ENCODE data around the gene MYO16. TPM values are rescaled to one million over a fixed set of nuclear protein-coding genes. Genes with fewer than 3 reads are reported as not detected.

The MYO16 gene
- total and polyA plus RNA-seq, 8 donors = 1.1 to 2.5 (median 1.7) TPM

DNA sequence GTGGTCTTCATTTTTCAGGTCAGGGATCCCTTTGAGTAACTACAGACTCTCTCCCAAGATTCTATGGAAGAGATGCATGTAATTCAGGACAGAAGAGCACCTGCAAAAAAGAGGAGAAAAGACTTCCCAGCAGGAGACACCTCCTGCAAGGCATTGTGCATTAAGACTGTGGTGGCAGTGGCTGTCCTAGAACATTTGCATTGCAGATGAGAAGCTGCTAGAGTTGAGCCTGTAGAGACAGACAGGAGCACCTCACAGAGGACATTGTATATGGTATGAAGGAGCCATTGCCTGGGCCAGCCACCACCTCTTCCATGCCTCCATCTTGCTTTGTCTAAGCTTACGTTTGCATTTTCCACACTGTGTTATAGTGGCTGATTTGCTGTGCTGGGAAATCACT is 11.2 kb upstream of the MYO16 start:
- ATAC-seq = no peak
- intact Hi-C loops (cut with DNase I) = no loop called here
- no peak overlapping the region for H3K27ac ChIP-seq
- no peak for TF ChIP-seq CTCF (IDR thresholded peaks at IDR 0.05)
- H3K9me3 ChIP-seq = no peaks in the 10 kb centered on the region
- no peaks in the 10 kb centered on the region for H3K36me3 ChIP-seq
- no peaks in the 10 kb centered on the region for H3K27me3 ChIP-seq
- H3K4me3 ChIP-seq = no peak overlapping the region
- no peaks in the 10 kb centered on the region for H3K4me1 ChIP-seq
- DNase-seq = no peak

GRCh38 chr13:108621462-108621861 is 7.9 kb upstream of the MYO16 start:
- Histone ChIP-seq H3K36me3 (no peaks in the 10 kb centered on the region), H3K4me1 (no peaks in the 10 kb centered on the region), H3K27ac (no peak overlapping the region), H3K4me3 (no peak overlapping the region), H3K27me3 (no peaks in the 10 kb centered on the region), H3K9me3 (peaks cover 0 to 9% of the 10 kb centered on the region in 2 donors)
- no peak for TF ChIP-seq CTCF (IDR thresholded peaks at IDR 0.05)
- DNase-seq (no peak), ATAC-seq (no peak)
- intact Hi-C loops (cut with DNase I) = no loop called here

GRCh38 chr13:108624108-108624507 is 5.3 kb upstream of the MYO16 start:
- Histone ChIP-seq H3K27ac (no peak overlapping the region), H3K4me1 (no peaks in the 10 kb centered on the region), H3K4me3 (no peak overlapping the region), H3K36me3 (no peaks in the 10 kb centered on the region), H3K27me3 (no peaks in the 10 kb centered on the region), H3K9me3 (peaks cover 0 to 9% of the 10 kb centered on the region in 2 donors)
- intact Hi-C loops (cut with DNase I) = no loop called here
- no peak for DNase-seq
- no peak for ATAC-seq
- TF ChIP-seq CTCF (IDR thresholded peaks at IDR 0.05) = no peak

- Histone ChIP-seq H3K4me1 (no peaks in the 10 kb centered on the region), H3K27ac (no peak overlapping the region), H3K27me3 (no peaks in the 10 kb centered on the region), H3K36me3 (no peaks in the 10 kb centered on the region), H3K4me3 (no peak overlapping the region), H3K9me3 (peaks cover 0 to 9% of the 10 kb centered on the region in 2 donors)
- intact Hi-C loops (cut with DNase I) = no loop called here
- DNase-seq (no peak), ATAC-seq (no peak)
- no peak for TF ChIP-seq CTCF (IDR thresholded peaks at IDR 0.05)
These were observed 4.4 kb upstream of the MYO16 start for GRCh38 chr13:108624979-108625378.

DNA sequence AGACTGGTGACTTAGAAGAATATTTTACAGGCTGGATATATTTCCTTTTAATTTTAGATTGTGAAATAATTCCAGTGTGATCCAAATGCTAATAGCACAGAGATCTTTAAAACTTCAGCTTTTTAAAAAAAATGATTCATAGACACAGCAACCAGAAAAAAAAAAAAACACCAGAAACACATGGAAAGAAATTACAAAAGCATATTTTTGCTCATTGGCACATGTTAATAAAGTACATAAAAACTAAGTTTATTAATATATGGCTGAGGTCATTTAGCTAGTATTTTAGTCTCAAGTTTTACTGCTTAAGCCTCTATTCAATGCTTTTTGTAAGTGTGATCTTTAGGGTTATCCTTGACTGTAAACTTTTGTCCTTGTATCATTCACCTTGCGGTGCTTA is 577 bp downstream of the MYO16 start:
- ATAC-seq (no peak), DNase-seq (no peak)
- H3K27me3 ChIP-seq = no peaks in the 10 kb centered on the region
- H3K4me1 ChIP-seq = no peaks in the 10 kb centered on the region
- H3K27ac ChIP-seq = no peak overlapping the region
- H3K36me3 ChIP-seq = no peaks in the 10 kb centered on the region
- H3K4me3 ChIP-seq = no peak overlapping the region
- intact Hi-C loops (cut with DNase I) = no loop called here
- TF ChIP-seq CTCF (IDR thresholded peaks at IDR 0.05) = no peak
- H3K9me3 ChIP-seq = peaks cover 0 to 7% of the 10 kb centered on the region in 2 donors

Measured in left lung (tissue), 10 donors.